ENCODE results near the gene RAB3GAP1.
A peak's percentile ranks its signal among the peaks of the same experiment; 100 is the strongest.

Gene RAB3GAP1

GRCh38 chr2:135130751-135131150, 78.7 kb downstream of the RAB3GAP1 start:
- CTCF ChIA-PET: interaction anchor here (1.6 kb wide), 1 partner anchor 127 kb away, joined by 5 read pairs; no protein-coding TSS in a partner anchor
- POLR2A ChIA-PET: no interaction called here
- no peak for DNase-seq (ENCODE audit: low read depth, low spot score)
- H3K4me3 ChIP-seq (ENCODE audit: low read depth, low read length): no peak overlapping the region
- no peak for TF ChIP-seq CTCF (IDR thresholded peaks at IDR 0.05; ENCODE audit: insufficient read depth, low read length, missing control alignments)

- CTCF ChIA-PET: interaction anchor here (1.1 to 1.6 kb wide), 4 partner anchors 8 to 128 kb away, joined by 3 to 6 read pairs (median 4); no protein-coding TSS in a partner anchor
- H3K4me3 ChIP-seq (ENCODE audit: low read depth, low read length): no peak overlapping the region
- no peak for TF ChIP-seq CTCF (IDR thresholded peaks at IDR 0.05; ENCODE audit: insufficient read depth, low read length, missing control alignments)
- POLR2A ChIA-PET: no interaction called here
- DNase-seq (ENCODE audit: low read depth, low spot score): peak; percentile 31
Measured at GRCh38 chr2:135132314-135132713, 80.2 kb downstream of the RAB3GAP1 start.

GRCh38 chr2:135140606-135141005, 88.5 kb downstream of the RAB3GAP1 start:
- no peak for TF ChIP-seq CTCF (IDR thresholded peaks at IDR 0.05; ENCODE audit: insufficient read depth, low read length, missing control alignments)
- ChIA-PET CTCF (interaction anchor here (1.2 to 1.4 kb wide), 2 partner anchors 9 to 137 kb away, joined by 3 to 6 read pairs; no protein-coding TSS in a partner anchor), POLR2A (no interaction called here)
- DNase-seq (ENCODE audit: low read depth, low spot score): no peak
- H3K4me3 ChIP-seq (ENCODE audit: low read depth, low read length): no peak overlapping the region

GRCh38 chr2:135142323-135142722, 90.2 kb downstream of the RAB3GAP1 start:
- ChIA-PET POLR2A (no interaction called here), CTCF (no interaction called here)
- no peak for DNase-seq (ENCODE audit: low read depth, low spot score)
- TF ChIP-seq CTCF (IDR thresholded peaks at IDR 0.05; ENCODE audit: insufficient read depth, low read length, missing control alignments): no peak
- H3K4me3 ChIP-seq (ENCODE audit: low read depth, low read length): no peak overlapping the region

- no peak for DNase-seq (ENCODE audit: low read depth, low spot score)
- TF ChIP-seq CTCF (IDR thresholded peaks at IDR 0.05; ENCODE audit: insufficient read depth, low read length, missing control alignments): no peak
- ChIA-PET POLR2A (no interaction called here), CTCF (no interaction called here)
- no peak overlapping the region for H3K4me3 ChIP-seq (ENCODE audit: low read depth, low read length)
Measured at GRCh38 chr2:135144343-135144742, 92.3 kb downstream of the RAB3GAP1 start.

- CTCF ChIA-PET: no interaction called here
- no peak overlapping the region for H3K4me3 ChIP-seq (ENCODE audit: low read depth, low read length)
- DNase-seq (ENCODE audit: low read depth, low spot score): peak; percentile 17
- POLR2A ChIA-PET: no interaction called here
- TF ChIP-seq CTCF (IDR thresholded peaks at IDR 0.05; ENCODE audit: insufficient read depth, low read length, missing control alignments): no peak
Measured at GRCh38 chr2:135149251-135149650, 97.2 kb downstream of the RAB3GAP1 start.

Data from AG04449 (cell line).